GM12878 (cell line): ENCODE data around the gene CNTN3. TPM values are rescaled to one million over a fixed set of nuclear protein-coding genes. Genes with fewer than 3 reads are reported as not detected.

ENCODE experiments used
- BACH1 ChIP-seq: fragments of 450-650 bp; IDR thresholded peaks from 2 replicates; pipeline ENCODE4 v1.6.1; 2017; ENCODE audit warnings: mild to moderate bottlenecking, borderline replicate concordance
- FOS ChIP-seq: IDR thresholded peaks from 3 replicates; pipeline ENCODE4 v1.6.1; 2011; ENCODE audit warnings: borderline replicate concordance; ENCODE audit not compliant: insufficient read length; ENCODE audit errors: extremely low read depth
- NRF1 ChIP-seq: conservative IDR thresholded peaks from 2 replicates; pipeline ENCODE4 v1.6.1; 2011; ENCODE audit warnings: mild to moderate bottlenecking, low read depth, low read length, improper control_type of control experiment
- POLR2AphosphoS2 ChIP-seq: IDR thresholded peaks from 2 replicates; pipeline ENCODE4 v1.6.1; 2011; ENCODE audit warnings: low read depth, mild to moderate bottlenecking, low read length, improper control_type of control experiment, moderate library complexity
- PRDM15 ChIP-seq: fragments of 450-650 bp; formaldehyde crosslinking; IDR thresholded peaks from 2 replicates; pipeline ENCODE4 v1.4.0; 2020; ENCODE audit warnings: mild to moderate bottlenecking, moderate library complexity
- REST ChIP-seq: IDR thresholded peaks from 2 replicates; pipeline ENCODE4 v1.6.1; 2012; ENCODE audit warnings: mild to moderate bottlenecking, low read depth, low read length
- SMAD5 ChIP-seq: IDR thresholded peaks from 2 replicates; pipeline ENCODE4 v1.6.1; 2016; ENCODE audit warnings: antibody characterized with exemption, low read depth
- USF2 ChIP-seq: IDR thresholded peaks from 2 replicates; pipeline ENCODE4 v1.6.1; 2011; ENCODE audit warnings: low read depth, low read length, improper control_type of control experiment, borderline replicate concordance
- ZNF24 ChIP-seq: fragments of 450-650 bp; IDR thresholded peaks from 2 replicates; pipeline ENCODE4 v1.6.1; 2017; ENCODE audit warnings: antibody characterized with exemption, mild to moderate bottlenecking
- polyA plus RNA-seq, 11 experiments: library from polyadenylated mRNA; depleted of rRNA in 4 of 11; unstranded in 6 of 11; stranded (reverse) in 5 of 11; fragments of >200 nt; fragmentation: Nextera tagmentation in 4 of 11; fragmentation: Illumina TruSeq in 1 of 11; extraction: Ambion mirVana in 4 of 11; extraction: Trizol in 1 of 11; gene quantifications; 1 replicate in 1 of 11; 2 replicates in 10 of 11; pipeline versions ENCODE4 v1.2.1 to v1.2.3, GENCODE V29; 2011 to 2016; ENCODE audit warnings: inconsistent platforms in 2 of 11, missing spikeins in 2 of 11, low read depth in 1 of 11
- total RNA-seq, 4 experiments: library from RNA; depleted of rRNA in 3 of 4; stranded (reverse); fragments of >200 nt in 3 of 4; fragmentation: Illumina TruSeq in 1 of 4; extraction: Trizol in 1 of 4; gene quantifications; 2 replicates each; pipeline versions ENCODE4 v1.2.1 to v1.2.3, GENCODE V29; 2013 to 2021

Gene CNTN3
- total and polyA plus RNA-seq, 10 of the 15 experiments (the other 5 are each of a cell fraction or from before 2014, with no cell fraction given) = 0.14 TPM; not detected in 9

- no peak for TF ChIP-seq NRF1
- no peak for TF ChIP-seq REST
- no peak for TF ChIP-seq BACH1
- no peak for TF ChIP-seq USF2
- no peak for TF ChIP-seq POLR2AphosphoS2
- TF ChIP-seq PRDM15 (CRISPR knock-in tag) = no peak
- no peak for TF ChIP-seq SMAD5
- no peak for TF ChIP-seq ZNF24
- no peak for TF ChIP-seq FOS
- TF ChIP-seq, all 136 proteins: peak for 0
Observed at GRCh38 chr3:74623261-74623836, 8.9 kb upstream of the CNTN3 start (continued).
